Measurements from ENCODE around the gene ACOX3. TPM values are rescaled to one million over a fixed set of nuclear protein-coding genes. Genes with fewer than 3 reads are reported as not detected.

ACOX3 gene
- total and polyA plus RNA-seq, 9 of the 15 experiments (the other 6 are each of a cell fraction or from before 2014, with no cell fraction given) = 0.68 to 7.3 (median 3.7) TPM

DNA sequence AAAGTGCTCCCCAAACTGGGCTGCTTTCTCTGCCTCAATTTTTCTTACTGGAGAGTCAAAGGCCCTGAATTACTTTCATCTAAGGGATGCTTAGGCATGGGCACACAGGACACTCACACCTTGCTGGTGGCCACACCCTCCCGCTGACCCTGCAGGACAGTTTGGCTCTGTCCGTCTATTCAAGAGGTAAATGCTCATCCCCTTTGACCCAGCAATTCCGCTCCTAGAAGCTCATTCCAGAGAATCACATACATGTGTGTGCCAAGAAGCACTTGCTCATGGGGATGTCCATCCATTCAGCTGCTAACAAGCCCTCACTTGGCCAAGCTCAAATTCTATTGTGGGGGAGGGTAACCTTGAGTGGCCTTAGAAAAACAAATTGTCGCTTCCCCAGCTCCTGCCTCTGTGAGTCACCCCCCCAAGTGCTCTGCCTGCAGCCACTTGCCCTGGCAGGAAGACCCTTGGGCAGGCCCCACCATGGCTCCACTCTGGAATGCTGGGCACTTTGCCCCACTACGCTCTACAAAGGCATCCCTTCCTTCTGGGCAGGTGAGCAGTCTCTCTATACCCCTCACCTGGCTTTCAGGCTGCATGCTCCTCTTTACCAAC, 116.5 kb downstream of the ACOX3 start:
- no peak for DNase-seq (ENCODE audit: extremely low read depth in 1 of 4, low spot score in 3 of 4)
- no TSS peak for BruUV-seq (replicated peaks)
- Histone ChIP-seq H3K79me2 (ENCODE audit: control insufficient read depth, insufficient read depth, low read length) (no peaks in the 10 kb centered on the region), H3K9me1 (ENCODE audit: control insufficient read depth, insufficient read depth, low read length) (no peaks in the 10 kb centered on the region), H3K4me1 (replicated peaks in 1 of 2; ENCODE audit: control insufficient read depth in 2 of 2, insufficient read depth in 2 of 2, low read length in 2 of 2) (no peaks in the 10 kb centered on the region), H4K20me1 (replicated peaks; ENCODE audit: control insufficient read depth, insufficient read depth, low read length) (0 out of 2 replicates have a peak, but pooled peaks cover 4% of the 10 kb centered on the region), H3K9ac (ENCODE audit: insufficient read depth in 1 of 2, low read depth in 2 of 2, low read length in 2 of 2) (no peak overlapping the region), H3K36me3 (ENCODE audit: control insufficient read depth, insufficient read depth, low read length) (no peaks in the 10 kb centered on the region), H3K27ac (ENCODE audit: extremely low read depth, low read depth, low read length) (no peak overlapping the region), H3K4me3 (no peak overlapping the region), H3K9me3 (replicated peaks; ENCODE audit: control insufficient read depth, insufficient read depth, low read depth, low read length) (no peaks in the 10 kb centered on the region; the same call in 1 of the 2 replicates), H3K27me3 (ENCODE audit: control insufficient read depth in 2 of 2, insufficient read depth in 2 of 2, low read length in 2 of 2) (peaks cover 3 to 36% of the 10 kb centered on the region in 2 experiments; a peak in 3 of 5 replicates), H2AFZ (ENCODE audit: low read depth, low read length) (no peak overlapping the region), H3K4me2 (ENCODE audit: insufficient read depth, low read length) (no peak overlapping the region)
- TF ChIP-seq ZKSCAN3 (CRISPR knock-in tag; IDR thresholded peaks at IDR 0.05) (no peak), JUNB (CRISPR knock-in tag; conservative IDR thresholded peaks at IDR 0.05) (no peak), ADNP (tag; IDR thresholded peaks at IDR 0.05) (no peak), KDM5B (IDR thresholded peaks at IDR 0.05; ENCODE audit: insufficient replicate concordance, low read depth, low read length) (no peak), HDGF (IDR thresholded peaks at IDR 0.05) (no peak), SMARCA5 (IDR thresholded peaks at IDR 0.05) (no peak), RCOR1 (IDR thresholded peaks at IDR 0.05; ENCODE audit: borderline replicate concordance in 1 of 2, low read depth in 2 of 2, low read length in 2 of 2) (no peak), ASH1L (IDR thresholded peaks at IDR 0.05; ENCODE audit: borderline replicate concordance, low read depth, partially characterized antibody) (no peak), HNRNPL (IDR thresholded peaks at IDR 0.05; ENCODE audit: low read depth, low read length) (no peak), ZBTB7A (IDR thresholded peaks at IDR 0.05; ENCODE audit: borderline replicate concordance, control insufficient read depth, low read depth, low read length) (no peak), ZNF589 (CRISPR knock-in tag; IDR thresholded peaks at IDR 0.05; ENCODE audit: low read depth) (no peak), ZNF384 (IDR thresholded peaks at IDR 0.05; ENCODE audit: low read depth, low read length) (no peak), MBD2 (IDR thresholded peaks at IDR 0.05; ENCODE audit: borderline replicate concordance, low read depth) (no peak), POLR2H (tag; IDR thresholded peaks at IDR 0.05; ENCODE audit: low read depth) (no peak)
- TF ChIP-seq, protein P1, sequence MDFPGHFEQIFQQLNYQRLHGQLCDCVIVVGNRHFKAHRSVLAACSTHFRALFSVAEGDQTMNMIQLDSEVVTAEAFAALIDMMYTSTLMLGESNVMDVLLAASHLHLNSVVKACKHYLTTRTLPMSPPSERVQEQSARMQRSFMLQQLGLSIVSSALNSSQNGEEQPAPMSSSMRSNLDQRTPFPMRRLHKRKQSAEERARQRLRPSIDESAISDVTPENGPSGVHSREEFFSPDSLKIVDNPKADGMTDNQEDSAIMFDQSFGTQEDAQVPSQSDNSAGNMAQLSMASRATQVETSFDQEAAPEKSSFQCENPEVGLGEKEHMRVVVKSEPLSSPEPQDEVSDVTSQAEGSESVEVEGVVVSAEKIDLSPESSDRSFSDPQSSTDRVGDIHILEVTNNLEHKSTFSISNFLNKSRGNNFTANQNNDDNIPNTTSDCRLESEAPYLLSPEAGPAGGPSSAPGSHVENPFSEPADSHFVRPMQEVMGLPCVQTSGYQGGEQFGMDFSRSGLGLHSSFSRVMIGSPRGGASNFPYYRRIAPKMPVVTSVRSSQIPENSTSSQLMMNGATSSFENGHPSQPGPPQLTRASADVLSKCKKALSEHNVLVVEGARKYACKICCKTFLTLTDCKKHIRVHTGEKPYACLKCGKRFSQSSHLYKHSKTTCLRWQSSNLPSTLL (IDR thresholded peaks at IDR 0.05) = no peak
- ChIA-PET POLR2A (no interaction called here), CTCF (ENCODE audit: low intra/inter-chr PET ratio) (no interaction called here)
- in situ Hi-C loops (cut with MboI) = no loop called here
- ATAC-seq = no peak
- intact Hi-C loops (cut with micrococcal nuclease) = loop anchor here (5.0 kb wide), 1 partner anchor 78 kb away; no protein-coding TSS in a partner anchor
- WGBS (ENCODE audit: insufficient coverage, low coverage, missing lambda C conversion rate) = 3% methylated on average over 5 of the region's 5 CpGs
- no peak for FAIRE-seq

Data from K562 (cell line).